Measurements from ENCODE around the gene TEX14.
A peak's percentile ranks its signal among the peaks of the same experiment; 100 is the strongest.

Gene TEX14

GRCh38 chr17:58516644-58517377, 175.0 kb downstream of the TEX14 start:
- DNase-seq: no peak

GRCh38 chr17:58515286-58515685, 176.6 kb downstream of the TEX14 start:
- no peak for DNase-seq

GRCh38 chr17:58514770-58515157, 177.1 kb downstream of the TEX14 start:
- no peak for DNase-seq

- DNase-seq: peak; percentile 78
Measured at GRCh38 chr17:58513965-58514769, 177.7 kb downstream of the TEX14 start, which contains the start of gene MTMR4. TSS of gene MTMR4 (minus strand) at chr17:58514638. CDS start at chr17:58514407, 231 bp downstream.

- DNase-seq: no peak
Measured at GRCh38 chr17:58513267-58513964, 178.4 kb downstream of the TEX14 start.

- no peak for DNase-seq
Measured at GRCh38 chr17:58510075-58510474, 181.8 kb downstream of the TEX14 start.

- DNase-seq: no peak
Measured at GRCh38 chr17:58508341-58509067, 183.3 kb downstream of the TEX14 start.

- DNase-seq: peak; percentile 42
Measured at GRCh38 chr17:58507123-58507634, 184.7 kb downstream of the TEX14 start.
